K562 (cell line): ENCODE data around the gene PAQR6.

Experiments
- EWSR1 ChIP-seq: fragments of 450-650 bp; IDR thresholded peaks from 2 replicates; pipeline ENCODE4 v1.6.1; 2018; ENCODE audit warnings: borderline replicate concordance, mild to moderate bottlenecking, low read depth, moderate library complexity; ENCODE audit not compliant: partially characterized antibody
- MXI1 ChIP-seq: IDR thresholded peaks from 2 replicates; pipeline ENCODE4 v1.6.1; 2011; ENCODE audit warnings: low read depth, mild to moderate bottlenecking, improper control_type of control experiment, low read length
- YY1 ChIP-seq, 3 experiments: IDR thresholded peaks; 2 replicates each; pipeline ENCODE4 v1.6.1; 2011; ENCODE audit warnings: low read length in 2 of 3, mild to moderate bottlenecking in 2 of 3, moderate library complexity in 2 of 3, borderline replicate concordance in 1 of 3, control low read depth in 1 of 3, low read depth in 1 of 3; ENCODE audit not compliant: insufficient read depth in 3 of 3, insufficient replicate concordance in 2 of 3, control insufficient read depth in 1 of 3, insufficient read length in 1 of 3; ENCODE audit errors: extremely low read depth in 1 of 3
- ZNF3 ChIP-seq: fragments of 250-450 bp; sonication (Bioruptor Pico); IDR thresholded peaks from 2 replicates; pipeline ENCODE4 v1.5.0; 2021; ENCODE audit warnings: mild to moderate bottlenecking, moderate library complexity

DNA sequence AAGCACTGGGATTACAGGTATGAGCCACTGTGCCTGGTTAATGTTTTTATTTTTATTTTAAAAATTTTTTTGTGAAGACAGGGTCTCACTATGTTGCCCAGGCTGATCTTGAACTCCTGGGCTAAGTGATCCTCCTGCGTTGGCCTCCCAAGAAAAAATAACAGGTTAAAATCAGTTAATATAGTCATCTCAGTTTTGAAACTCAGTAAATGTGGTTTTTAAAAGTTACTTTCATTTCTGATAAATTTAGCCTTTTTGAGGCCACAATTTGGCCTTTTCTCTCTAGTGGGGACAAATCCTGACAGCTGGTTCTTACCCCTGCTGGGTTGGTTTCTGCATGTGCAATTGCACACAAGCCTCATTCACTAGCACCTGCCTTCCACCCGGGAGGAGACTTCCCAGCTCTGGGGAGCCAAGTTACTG is 21.7 kb downstream of the PAQR6 start:
- TF ChIP-seq EWSR1, result no peak
- TF ChIP-seq ZNF3 (CRISPR knock-in tag), result no peak
- TF ChIP-seq MXI1, result no peak
- TF ChIP-seq YY1 (IDR thresholded peaks at IDR 0.05; ENCODE audit: borderline replicate concordance in 1 of 3, control insufficient read depth in 1 of 3, extremely low read depth in 1 of 3, insufficient read depth in 3 of 3, insufficient read length in 1 of 3, insufficient replicate concordance in 2 of 3, low read depth in 1 of 3, low read length in 2 of 3), result no peak
